ENCODE measurements around the gene TBATA. TPM values are rescaled to one million over a fixed set of nuclear protein-coding genes. Genes with fewer than 3 reads are reported as not detected.

The TBATA gene
- total RNA-seq, 1 donor from 2014 or later: not detected

DNA sequence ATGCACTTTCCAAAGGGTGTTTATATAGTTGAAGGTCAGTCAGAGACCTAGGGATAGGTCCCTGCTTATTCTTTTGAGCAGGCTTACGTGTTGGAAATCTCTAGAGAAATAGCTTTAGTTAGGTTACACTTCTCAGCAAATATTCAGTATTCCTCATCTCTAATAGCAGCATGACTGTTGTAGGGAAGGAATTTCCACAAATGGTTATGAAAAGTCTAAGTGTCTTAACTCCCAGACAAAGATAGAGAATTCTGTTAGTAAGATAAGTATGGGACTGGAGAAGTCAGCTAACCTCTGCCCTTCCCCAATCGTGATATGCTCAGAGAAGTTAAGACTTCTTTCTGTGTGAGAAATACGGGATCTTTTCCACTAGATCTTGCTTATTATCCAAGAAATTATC is 47.0 kb upstream of the TBATA start:
- Mint-ChIP-seq H3K9me3 (ENCODE audit: low read depth) (no peaks in the 10 kb centered on the region), H3K27me3 (ENCODE audit: low read depth) (no peaks in the 10 kb centered on the region), H3K4me1 (ENCODE audit: low read depth) (peaks cover 88% of the 10 kb centered on the region), H3K4me3 (ENCODE audit: unreplicated experiment) (no peak overlapping the region), H3K27ac (ENCODE audit: unreplicated experiment) (peak overlapping the region; percentile 91), H3K36me3 (ENCODE audit: low read depth) (peaks cover 5% of the 10 kb centered on the region)
- no peak for TF ChIP-seq CTCF (IDR thresholded peaks at IDR 0.05)
- no peak for DNase-seq (ENCODE audit: low spot score)

DNA sequence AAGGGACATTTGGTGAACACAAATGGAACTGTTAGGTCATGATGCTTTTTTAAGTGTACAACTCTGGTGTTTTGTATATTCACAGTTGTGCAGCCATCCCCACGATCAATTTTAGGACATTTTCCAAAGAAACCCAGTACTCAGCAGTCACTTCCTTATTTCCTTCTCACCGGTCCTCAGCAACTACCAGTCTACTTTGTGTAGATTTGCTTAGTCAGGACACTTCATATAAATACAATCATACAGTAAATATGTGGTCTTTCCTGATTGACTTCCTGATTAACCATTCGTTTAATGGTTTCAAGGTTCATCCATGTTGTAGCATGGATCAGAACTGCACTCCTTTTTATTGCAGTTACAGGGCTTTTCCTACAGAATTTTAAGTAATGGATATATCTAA is 45.0 kb upstream of the TBATA start:
- Mint-ChIP-seq H3K36me3 (ENCODE audit: low read depth) (peaks cover 5% of the 10 kb centered on the region), H3K4me1 (ENCODE audit: low read depth) (peaks cover 73% of the 10 kb centered on the region), H3K9me3 (ENCODE audit: low read depth) (no peaks in the 10 kb centered on the region), H3K27me3 (ENCODE audit: low read depth) (no peaks in the 10 kb centered on the region), H3K27ac (ENCODE audit: unreplicated experiment) (no peak overlapping the region), H3K4me3 (ENCODE audit: unreplicated experiment) (no peak overlapping the region)
- no peak for DNase-seq (ENCODE audit: low spot score)
- no peak for TF ChIP-seq CTCF (IDR thresholded peaks at IDR 0.05)

DNA sequence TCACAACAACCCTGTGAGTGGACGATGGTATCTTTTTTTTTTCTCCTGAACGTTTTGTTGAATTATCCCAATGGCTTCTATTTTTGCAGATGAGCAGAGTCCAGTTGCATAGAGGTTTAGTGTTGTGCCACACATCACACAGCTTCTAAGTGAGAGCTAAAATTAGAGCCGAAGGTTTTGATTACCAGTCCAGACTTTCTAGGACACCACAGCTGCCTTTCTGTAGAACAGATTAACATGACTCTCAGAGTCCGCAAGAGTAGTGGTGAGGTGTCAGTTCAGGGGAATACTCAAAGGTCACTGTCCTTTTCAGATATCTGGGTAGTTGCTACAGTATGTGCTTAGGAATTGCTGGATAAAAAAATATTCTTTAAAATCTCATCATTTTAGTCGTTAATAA is 44.4 kb upstream of the TBATA start:
- Mint-ChIP-seq H3K9me3 (ENCODE audit: low read depth) (no peaks in the 10 kb centered on the region), H3K27me3 (ENCODE audit: low read depth) (no peaks in the 10 kb centered on the region), H3K4me1 (ENCODE audit: low read depth) (peaks cover 67% of the 10 kb centered on the region), H3K4me3 (ENCODE audit: unreplicated experiment) (no peak overlapping the region), H3K27ac (ENCODE audit: unreplicated experiment) (peak overlapping the region; percentile 38), H3K36me3 (ENCODE audit: low read depth) (peaks cover 5% of the 10 kb centered on the region)
- no peak for TF ChIP-seq CTCF (IDR thresholded peaks at IDR 0.05)
- no peak for DNase-seq (ENCODE audit: low spot score)

GRCh38 chr10:70828923-70829322 is 43.7 kb upstream of the TBATA start:
- H3K27me3 Mint-ChIP-seq (ENCODE audit: low read depth): no peaks in the 10 kb centered on the region
- DNase-seq (ENCODE audit: low spot score): no peak
- no peak for TF ChIP-seq CTCF (IDR thresholded peaks at IDR 0.05)
- no peak overlapping the region for H3K4me3 Mint-ChIP-seq (ENCODE audit: unreplicated experiment)
- peaks cover 7% of the 10 kb centered on the region for H3K36me3 Mint-ChIP-seq (ENCODE audit: low read depth)
- no peak overlapping the region for H3K27ac Mint-ChIP-seq (ENCODE audit: unreplicated experiment)
- H3K9me3 Mint-ChIP-seq (ENCODE audit: low read depth): no peaks in the 10 kb centered on the region
- peaks cover 60% of the 10 kb centered on the region for H3K4me1 Mint-ChIP-seq (ENCODE audit: low read depth)

DNA sequence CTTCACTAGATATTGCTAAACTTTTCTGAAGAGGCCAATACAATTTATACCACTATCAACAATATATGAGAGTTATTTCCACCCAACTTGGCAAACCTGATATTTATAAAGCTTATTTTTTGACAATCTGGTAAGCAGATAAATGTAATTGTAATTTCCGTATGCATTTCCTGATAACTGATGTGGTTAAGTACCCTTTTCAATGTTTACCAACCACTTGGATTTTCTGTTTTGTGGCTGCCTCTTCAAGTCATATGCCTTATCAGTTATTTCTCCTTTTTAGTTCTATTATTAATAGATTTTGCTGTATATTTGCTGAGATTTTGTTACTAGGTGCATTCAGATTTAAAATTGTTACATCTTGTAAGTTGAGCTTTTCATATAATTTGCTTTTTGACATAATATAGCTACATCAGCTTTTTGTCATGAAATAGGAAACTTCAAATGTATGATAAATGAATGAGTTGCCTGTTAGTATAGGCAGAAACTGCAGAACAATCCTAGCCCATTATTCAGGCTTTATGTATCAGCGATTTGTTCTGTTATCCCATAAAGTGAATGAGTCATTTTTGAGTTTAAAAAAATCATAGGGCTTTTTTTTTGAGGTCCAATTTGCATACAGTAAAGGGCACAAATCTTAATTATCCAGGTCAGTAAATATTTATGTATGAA is 42.0 kb upstream of the TBATA start:
- no peak overlapping the region for H3K4me3 Mint-ChIP-seq (ENCODE audit: unreplicated experiment)
- no peak overlapping the region for H3K27ac Mint-ChIP-seq (ENCODE audit: unreplicated experiment)
- peaks cover 8% of the 10 kb centered on the region for H3K36me3 Mint-ChIP-seq (ENCODE audit: low read depth)
- no peaks in the 10 kb centered on the region for H3K9me3 Mint-ChIP-seq (ENCODE audit: low read depth)
- H3K27me3 Mint-ChIP-seq (ENCODE audit: low read depth): no peaks in the 10 kb centered on the region
- peaks cover 43% of the 10 kb centered on the region for H3K4me1 Mint-ChIP-seq (ENCODE audit: low read depth)
- no peak for TF ChIP-seq CTCF (IDR thresholded peaks at IDR 0.05)
- DNase-seq (ENCODE audit: low spot score): no peak

Data from chondrocyte (in vitro differentiated cells).